G401 (cell line): ENCODE data around the gene S100A3. TPM values are rescaled to one million over a fixed set of nuclear protein-coding genes. Genes with fewer than 3 reads are reported as not detected.

Experiments
- DNase-seq: peaks from one replicate; pipeline ENCODE4 v3.0.0-alpha.2; 2015; ENCODE audit warnings: low spot score
- in situ Hi-C: cut with HindIII; loops from 2 replicates; pipeline ENCODE4 v1.10.0; 2016; ENCODE audit warnings: low sequenced_read_pairs, mixed read lengths
- total RNA-seq: library from RNA; depleted of rRNA; stranded (reverse); fragments of >200 nt; shearing (Covaris generic); gene quantifications from 2 replicates; pipeline ENCODE4 v1.2.3, GENCODE V29; 2014

The S100A3 gene
- total RNA-seq, 1 experiment from 2014 or later, result 0.37 TPM

- in situ Hi-C loops, result no loop called here
- no peak for DNase-seq
Observed at GRCh38 chr1:153540394-153541361, 8.4 kb downstream of the S100A3 start, which contains the start of gene S100A5. TSS of gene S100A5 (minus strand) at chr1:153540934. CDS start at chr1:153540191, 743 bp downstream.

GRCh38 chr1:153539395-153540093, 9.5 kb downstream of the S100A3 start:
- DNase-seq, result no peak
- in situ Hi-C loops, result no loop called here

DNA sequence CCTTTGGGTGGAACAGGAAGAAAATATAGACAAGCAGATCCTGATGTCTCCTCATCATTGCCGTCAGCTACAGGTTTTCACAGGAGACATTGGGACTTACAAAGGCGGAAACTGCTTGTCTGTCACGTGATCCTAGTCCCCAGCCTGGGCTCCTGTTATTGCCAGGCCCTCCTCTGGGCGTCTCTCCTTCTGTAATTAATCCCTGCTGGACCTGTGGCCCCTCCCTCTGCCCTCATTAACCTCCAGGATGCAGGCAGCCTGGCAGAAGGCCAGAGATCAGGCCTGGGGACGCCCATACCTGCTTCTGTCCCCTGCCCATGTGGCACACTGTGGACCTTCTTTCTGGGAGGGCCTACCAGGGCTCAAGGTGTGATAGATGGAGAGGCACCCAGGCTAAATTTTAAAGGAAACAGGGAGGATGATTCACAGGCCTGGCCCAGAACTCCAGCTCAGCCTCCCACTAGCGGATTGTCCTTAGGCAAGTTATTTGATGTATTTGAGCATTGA, 10.7 kb downstream of the S100A3 start:
- DNase-seq, result peak; percentile 67
- in situ Hi-C loops, result no loop called here

- no peak for DNase-seq
- in situ Hi-C loops, result no loop called here
Observed at GRCh38 chr1:153537376-153537730, 11.7 kb downstream of the S100A3 start.

- in situ Hi-C loops, result no loop called here
Observed at GRCh38 chr1:153536671-153537375, 12.2 kb downstream of the S100A3 start.

GRCh38 chr1:153536012-153536670, 12.9 kb downstream of the S100A3 start:
- peak; percentile 79 for DNase-seq
- in situ Hi-C loops, result no loop called here

More at GRCh38 chr1:153536671-153537375, 12.2 kb downstream of the S100A3 start:
- DNase-seq, result no peak

GRCh38 chr1:153535242-153536011, 13.6 kb downstream of the S100A3 start, which contains the start of gene S100A6:
TSS of gene S100A6 (minus strand) at chr1:153535991. CDS start at chr1:153535339, 652 bp downstream.
- peak; percentile 85 for DNase-seq
- in situ Hi-C loops, result no loop called here

DNA sequence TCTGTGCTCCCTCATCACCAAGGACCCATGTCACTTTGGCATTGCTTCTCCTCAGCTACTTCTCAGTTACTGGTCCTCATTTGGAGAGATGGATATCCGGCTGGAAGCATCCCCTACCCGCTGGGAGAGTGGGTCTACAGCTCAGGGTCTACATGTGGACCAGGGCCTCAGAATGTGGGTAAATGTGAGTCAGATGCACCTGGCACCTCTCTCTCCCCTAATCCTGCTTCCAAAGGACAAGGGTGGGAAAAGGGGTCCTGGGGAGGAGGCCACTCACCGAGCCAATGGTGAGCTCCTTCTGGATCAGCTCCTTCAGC, 14.2 kb downstream of the S100A3 start:
- DNase-seq, result no peak
- in situ Hi-C loops, result no loop called here

DNA sequence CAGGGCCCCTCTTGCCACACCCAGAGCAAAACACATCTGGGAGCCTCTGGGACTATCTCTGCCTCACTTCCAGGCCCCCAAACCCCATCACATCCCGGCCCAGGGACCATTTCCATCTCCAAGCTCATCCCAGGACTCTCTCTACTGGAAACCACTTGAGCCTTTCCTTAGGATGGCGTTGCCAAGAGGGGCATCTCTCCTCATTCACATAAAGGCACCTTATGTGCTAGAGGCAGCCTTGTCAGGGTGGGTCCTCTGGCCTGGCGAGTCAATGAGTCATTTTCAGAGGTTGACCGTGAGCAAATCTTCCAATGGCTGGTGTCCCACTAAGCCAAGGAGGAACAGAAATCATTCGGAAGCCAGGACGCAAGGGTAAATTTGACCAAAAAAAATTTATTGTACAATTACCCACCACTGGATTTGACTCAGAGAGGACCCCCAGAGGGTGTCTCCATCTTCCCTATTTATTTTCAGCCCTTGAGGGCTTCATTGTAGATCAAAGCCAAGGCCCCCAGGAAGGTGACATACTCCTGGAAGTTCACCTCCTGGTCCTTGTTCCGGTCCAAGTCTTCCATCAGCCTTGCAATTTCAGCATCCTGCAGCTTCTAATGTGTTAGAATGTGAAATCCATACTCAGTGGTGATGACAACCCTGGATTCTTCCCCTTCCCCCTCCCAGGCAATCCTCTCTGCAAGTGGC, 14.7 kb downstream of the S100A3 start:
- peak; percentile 30 for DNase-seq
- in situ Hi-C loops, result no loop called here

GRCh38 chr1:153533689-153534201, 15.3 kb downstream of the S100A3 start:
- peak; percentile 43 for DNase-seq
- in situ Hi-C loops, result no loop called here

- peak; percentile 93 for DNase-seq
- in situ Hi-C loops, result no loop called here
Observed at GRCh38 chr1:153532769-153533599, 16.1 kb downstream of the S100A3 start.

GRCh38 chr1:153532181-153532580, 16.9 kb downstream of the S100A3 start:
- no peak for DNase-seq
- in situ Hi-C loops, result no loop called here

GRCh38 chr1:153531638-153532037, 17.4 kb downstream of the S100A3 start:
- in situ Hi-C loops, result no loop called here

DNA sequence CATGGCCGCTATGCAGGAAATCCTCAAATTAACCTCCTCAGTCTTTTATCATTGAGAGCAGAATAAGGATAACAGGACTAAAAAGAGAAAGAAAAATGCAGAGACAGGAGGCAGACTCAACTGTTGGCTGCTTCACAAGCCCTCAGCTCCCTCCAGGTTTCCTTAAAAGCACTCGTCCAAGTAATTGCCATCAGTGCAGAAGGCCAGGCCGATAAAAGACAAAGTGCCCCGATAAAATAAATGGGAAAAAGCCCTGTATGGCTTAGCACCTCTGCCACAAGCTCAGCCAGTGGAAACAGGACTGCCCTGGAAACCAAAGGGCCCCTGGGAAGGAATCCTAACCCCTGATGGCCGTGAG, 21.4 kb downstream of the S100A3 start:
- in situ Hi-C loops, result no loop called here
- peak; percentile 53 for DNase-seq

More at GRCh38 chr1:153531638-153532037, 17.4 kb downstream of the S100A3 start:
- DNase-seq, result no peak

DNA sequence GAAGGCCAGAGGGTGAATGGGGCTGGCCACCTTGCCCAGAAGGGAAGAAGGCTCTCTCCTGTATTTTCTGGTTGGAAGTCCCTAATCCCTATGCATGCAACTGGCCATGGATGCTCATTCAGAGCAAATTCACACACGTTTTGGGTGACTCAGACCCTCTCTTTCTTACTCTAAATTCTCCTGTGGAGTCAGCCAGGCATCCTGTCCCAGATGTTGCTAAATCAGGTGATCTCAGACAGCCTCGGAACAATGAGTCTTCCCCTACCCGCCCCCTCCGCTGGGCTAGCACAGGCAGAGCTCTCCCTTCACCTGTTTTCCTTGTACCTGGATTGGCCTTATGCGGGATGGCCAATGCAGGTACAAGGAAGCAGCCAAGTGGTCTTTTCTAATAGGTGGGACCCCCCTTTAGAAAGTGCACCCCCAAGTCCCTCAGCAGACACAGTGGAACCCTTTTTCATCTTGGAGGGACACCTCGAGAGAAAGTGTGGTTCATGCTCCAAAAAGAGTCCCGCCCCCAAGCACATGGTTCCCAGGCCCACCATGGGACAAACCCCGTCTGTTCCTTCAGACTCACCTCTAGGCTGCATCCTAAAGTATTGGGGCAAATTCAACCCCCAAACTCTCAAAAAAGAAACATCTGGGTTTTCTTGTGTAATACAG, 21.9 kb downstream of the S100A3 start:
- DNase-seq, result no peak
- in situ Hi-C loops, result no loop called here

DNA sequence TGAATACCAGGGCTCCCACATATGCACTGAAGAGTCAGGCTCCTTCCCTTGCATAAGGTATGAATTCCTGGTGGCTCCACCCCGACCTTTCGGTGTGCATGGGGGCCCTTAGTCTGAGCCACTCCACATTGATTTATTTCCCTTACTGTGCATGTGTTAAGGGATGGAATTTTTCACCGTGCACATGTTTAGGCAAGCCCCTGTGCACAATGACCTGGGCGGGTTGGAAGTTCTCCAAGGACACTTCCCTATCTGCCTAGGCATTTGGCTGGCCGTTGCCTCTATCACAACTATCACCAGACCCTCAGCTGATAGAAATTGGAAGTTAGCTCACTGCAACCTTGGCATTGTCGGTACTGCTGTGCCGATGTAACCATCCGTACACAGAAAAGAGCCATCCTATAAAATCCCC, 22.9 kb downstream of the S100A3 start:
- in situ Hi-C loops, result no loop called here
- DNase-seq, result peak; percentile 60
